ENCODE measurements around the gene KLF14. TPM values are rescaled to one million over a fixed set of nuclear protein-coding genes. Genes with fewer than 3 reads are reported as not detected.
A peak's percentile ranks its signal among the peaks of the same experiment; 100 is the strongest.

Gene KLF14
- total and polyA plus RNA-seq, 2 of the 13 experiments (the other 11 are each of a cell fraction or from before 2014, with no cell fraction given), result not detected

GRCh38 chr7:130758429-130759056 is 24.5 kb upstream of the KLF14 start (continued):
- TF ChIP-seq FOXP1 (IDR thresholded peaks at IDR 0.05) (no peak), FOXP1 (CRISPR knock-in tag; IDR thresholded peaks at IDR 0.05) (no peak), XBP1 (CRISPR knock-in tag; IDR thresholded peaks at IDR 0.05) (no peak), TAF1 (CRISPR knock-in tag; IDR thresholded peaks at IDR 0.05) (no peak), FOXC1 (CRISPR knock-in tag; IDR thresholded peaks at IDR 0.05; ENCODE audit: borderline replicate concordance) (no peak), CTCF (CRISPR knock-in tag; IDR thresholded peaks at IDR 0.05) (peak; percentile 39), ZNF34 (CRISPR knock-in tag; IDR thresholded peaks at IDR 0.05; ENCODE audit: borderline replicate concordance) (no peak), TFAP4 (IDR thresholded peaks at IDR 0.05; ENCODE audit: borderline replicate concordance, low read depth) (no peak), ZNF441 (CRISPR knock-in tag; IDR thresholded peaks at IDR 0.05; ENCODE audit: borderline replicate concordance) (no peak), SPEN (CRISPR knock-in tag; IDR thresholded peaks at IDR 0.05; ENCODE audit: low read depth) (no peak), GLI4 (CRISPR knock-in tag; IDR thresholded peaks at IDR 0.05; ENCODE audit: borderline replicate concordance) (no peak)

- intact Hi-C loops (cut with micrococcal nuclease; ENCODE audit: unreplicated experiment), result no loop called here
- ChIA-PET CTCF (ENCODE audit: low intra/inter-chr PET ratio, low total read pairs) (interaction anchor here (0.7 kb wide), 1 partner anchor 22 kb away, joined by 3 read pairs; no protein-coding TSS in a partner anchor), POLR2A (no interaction called here)
These were observed 22.3 kb upstream of the KLF14 start for GRCh38 chr7:130756316-130756715.

More at GRCh38 chr7:130756316-130756715, 22.3 kb upstream of the KLF14 start:
- FAIRE-seq, result no peak
- Histone ChIP-seq H3K27me3 (ENCODE audit: control insufficient read depth in 1 of 2, insufficient read depth in 2 of 2, low read length in 2 of 2) (peaks cover 0 to 17% of the 10 kb centered on the region in 2 experiments; a peak in 1 of 5 replicates), H3K4me3 (replicated peaks in 1 of 3; ENCODE audit: insufficient read depth in 1 of 3, low read depth in 2 of 3, low read length in 3 of 3) (no peak overlapping the region), H3K4me2 (ENCODE audit: low read depth, low read length) (no peak overlapping the region), H3K9me3 (ENCODE audit: low read length) (no peaks in the 10 kb centered on the region), H3K9ac (ENCODE audit: insufficient read depth, low read depth, low read length) (no peak overlapping the region), H3K79me2 (ENCODE audit: insufficient read depth, low read length) (no peaks in the 10 kb centered on the region), H4K20me1 (ENCODE audit: insufficient read depth, low read length) (no peaks in the 10 kb centered on the region), H2AFZ (ENCODE audit: low read length) (no peak overlapping the region), H3K36me3 (replicated peaks in 1 of 2; ENCODE audit: control insufficient read depth in 1 of 2, insufficient read depth in 2 of 2, low read length in 2 of 2) (no peaks in the 10 kb centered on the region), H3K4me1 (ENCODE audit: insufficient read depth, low read length) (no peaks in the 10 kb centered on the region), H3K27ac (ENCODE audit: extremely low read length, insufficient read depth, low read length) (no peak overlapping the region)
- no TSS peak for BruUV-seq (replicated peaks)
- DNase-seq (ENCODE audit: low spot score), result no peak
- in situ Hi-C loops (cut with HindIII; ENCODE audit: extremely low pct_ligation_motif_present, low pct_unique_long_range_greater_than_20kb), result no loop called here
- no peak for ATAC-seq
- WGBS (ENCODE audit: low lambda C conversion rate), result 0% methylated on average over 2 of the region's 2 CpGs
- TF ChIP-seq CEBPB (IDR thresholded peaks at IDR 0.05; ENCODE audit: borderline replicate concordance, low read depth, low read length), result 0 out of 2 replicates have a peak, but pooled peaks have one; percentile 9
- no peak for TF ChIP-seq POGK (CRISPR knock-in tag; conservative IDR thresholded peaks at IDR 0.05)
